Mesendoderm (in vitro differentiated cells): ENCODE data around the gene CAPN8.

ENCODE experiments used
- DNase-seq: peaks from one replicate; pipeline ENCODE4 v3.0.0; 2013
- H2AK5ac ChIP-seq: 2 replicates; pipeline ENCODE4 v1.6.1; 2013; ENCODE audit warnings: low read length, inconsistent platforms
- H2BK120ac ChIP-seq: 2 replicates; pipeline ENCODE4 v1.6.1; 2013; ENCODE audit warnings: low read depth, mild to moderate bottlenecking, low read length, moderate library complexity, mixed read lengths
- H2BK15ac ChIP-seq: replicated peaks from 2 replicates; pipeline ENCODE4 v1.6.1; 2013; ENCODE audit warnings: low read depth, mild to moderate bottlenecking, moderate library complexity
- H2BK5ac ChIP-seq: 2 replicates; pipeline ENCODE4 v1.6.1; 2013; ENCODE audit warnings: low read length, inconsistent platforms
- H3K18ac ChIP-seq: 2 replicates; pipeline ENCODE4 v1.6.1; 2013; ENCODE audit warnings: mild to moderate bottlenecking, low read length, mixed read lengths
- H3K23ac ChIP-seq: one replicate; pipeline ENCODE4 v1.6.1; 2013; ENCODE audit warnings: low read length
- H3K27ac ChIP-seq: 2 replicates; pipeline ENCODE4 v1.5.1; 2013; ENCODE audit warnings: low read depth, mild to moderate bottlenecking, inconsistent platforms, low read length, moderate library complexity
- H3K27me3 ChIP-seq: 2 replicates; pipeline ENCODE4 v1.6.1; 2013; ENCODE audit warnings: low read length, control low read depth, mild to moderate bottlenecking, inconsistent platforms; ENCODE audit not compliant: insufficient read depth, poor library complexity
- H3K36me3 ChIP-seq: 2 replicates; pipeline ENCODE4 v1.6.1; 2013; ENCODE audit warnings: low read length, inconsistent platforms; ENCODE audit not compliant: control insufficient read depth, insufficient read depth
- H3K4ac ChIP-seq: one replicate; pipeline ENCODE4 v1.6.1; 2013; ENCODE audit warnings: low read depth, mild to moderate bottlenecking, low read length, moderate library complexity
- H3K4me1 ChIP-seq: 2 replicates; pipeline ENCODE4 v1.6.1; 2013; ENCODE audit warnings: low read depth, low read length, inconsistent platforms; ENCODE audit not compliant: control insufficient read depth
- H3K4me2 ChIP-seq: 2 replicates; pipeline ENCODE4 v1.6.1; 2013; ENCODE audit warnings: low read length
- H3K4me3 ChIP-seq: 2 replicates; pipeline ENCODE4 v1.5.1; 2013; ENCODE audit warnings: mild to moderate bottlenecking, low read length
- H3K56ac ChIP-seq: one replicate; pipeline ENCODE4 v1.6.1; 2013; ENCODE audit warnings: low read length
- H3K79me1 ChIP-seq: 2 replicates; pipeline ENCODE4 v1.6.1; 2013; ENCODE audit warnings: low read length, inconsistent platforms
- H3K79me2 ChIP-seq: 2 replicates; pipeline ENCODE4 v1.6.1; 2013; ENCODE audit warnings: mild to moderate bottlenecking, low read length; ENCODE audit not compliant: control insufficient read depth, insufficient read depth
- H3K9ac ChIP-seq: 2 replicates; pipeline ENCODE4 v1.6.1; 2013; ENCODE audit warnings: low read length, inconsistent platforms
- H4K5ac ChIP-seq: one replicate; pipeline ENCODE4 v1.6.1; 2013; ENCODE audit warnings: low read length
- H4K8ac ChIP-seq: one replicate; pipeline ENCODE4 v1.6.1; 2013; ENCODE audit warnings: low read depth, mild to moderate bottlenecking, control low read depth, low read length, moderate library complexity
- WGBS: extraction: QIAGEN DNeasy Blood & Tissue Kit; methylation state at CpG from one replicate; pipeline ENCODE4 v1.1.7; 2013; ENCODE audit warnings: low lambda C conversion rate, missing lambda C conversion rate; ENCODE audit not compliant: insufficient coverage; ENCODE audit errors: extremely low coverage; 5-methylcytosine and 5-hydroxymethylcytosine counted together

Gene CAPN8

GRCh38 chr1:223631956-223632355 is 33.5 kb downstream of the CAPN8 start:
- Histone ChIP-seq H3K56ac (no peak overlapping the region), H2BK5ac (no peak overlapping the region), H3K18ac (no peak overlapping the region), H3K4me2 (no peak overlapping the region), H3K27ac (no peak overlapping the region), H3K79me1 (no peaks in the 10 kb centered on the region), H2BK15ac (no peak overlapping the region), H2AK5ac (no peak overlapping the region), H3K23ac (no peak overlapping the region), H3K27me3 (no peaks in the 10 kb centered on the region), H4K5ac (no peak overlapping the region), H3K4me3 (no peak overlapping the region), H2BK120ac (no peak overlapping the region), H3K36me3 (no peaks in the 10 kb centered on the region), H3K4ac (no peak overlapping the region), H4K8ac (no peak overlapping the region), H3K4me1 (no peaks in the 10 kb centered on the region), H3K79me2 (no peaks in the 10 kb centered on the region), H3K9ac (no peak overlapping the region)
- DNase-seq, result no peak
- WGBS, result no CpG with 5 or more reads among the region's 6 CpGs

GRCh38 chr1:223631473-223631872 is 34.0 kb downstream of the CAPN8 start:
- WGBS, result no CpG with 5 or more reads among the region's 2 CpGs

DNA sequence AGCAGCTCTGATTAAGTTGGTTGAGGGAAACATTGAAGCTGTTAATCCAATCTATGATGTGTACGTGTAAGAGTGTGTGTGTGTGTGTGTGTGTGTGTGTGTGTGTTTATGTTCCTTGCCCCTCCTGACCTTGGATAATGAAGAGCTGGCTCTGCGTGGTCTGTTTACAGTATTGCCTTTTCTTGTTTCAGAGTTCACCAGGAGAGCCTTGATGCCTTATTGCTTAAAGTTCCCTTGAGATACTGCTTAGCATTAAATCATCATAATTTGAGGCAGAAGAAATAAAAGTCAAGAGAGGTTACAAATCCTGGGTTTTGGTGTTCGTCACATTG is 36.4 kb downstream of the CAPN8 start:
- H3K36me3 ChIP-seq, result no peaks in the 10 kb centered on the region
- no peak overlapping the region for H2BK15ac ChIP-seq
- no peak overlapping the region for H2BK5ac ChIP-seq
- no peaks in the 10 kb centered on the region for H3K27me3 ChIP-seq
- no peaks in the 10 kb centered on the region for H3K79me2 ChIP-seq
- H3K18ac ChIP-seq, result no peak overlapping the region
- H3K56ac ChIP-seq, result no peak overlapping the region
- no peak overlapping the region for H2BK120ac ChIP-seq
- H3K23ac ChIP-seq, result no peak overlapping the region
- no peak for DNase-seq
- no peak overlapping the region for H4K5ac ChIP-seq
- H4K8ac ChIP-seq, result no peak overlapping the region
- no peak overlapping the region for H3K27ac ChIP-seq
- H3K4me3 ChIP-seq, result no peak overlapping the region
- no CpG with 5 or more reads among the region's 3 CpGs for WGBS
- H3K4ac ChIP-seq, result no peak overlapping the region
- no peak overlapping the region for H3K4me2 ChIP-seq
- no peak overlapping the region for H2AK5ac ChIP-seq
- no peaks in the 10 kb centered on the region for H3K4me1 ChIP-seq
- H3K79me1 ChIP-seq, result no peaks in the 10 kb centered on the region
- no peak overlapping the region for H3K9ac ChIP-seq

More at GRCh38 chr1:223631473-223631872, 34.0 kb downstream of the CAPN8 start:
- H4K8ac ChIP-seq, result no peak overlapping the region
- no peak overlapping the region for H2AK5ac ChIP-seq
- H3K4me1 ChIP-seq, result no peaks in the 10 kb centered on the region
- no peaks in the 10 kb centered on the region for H3K79me1 ChIP-seq
- no peaks in the 10 kb centered on the region for H3K36me3 ChIP-seq
- no peak overlapping the region for H3K23ac ChIP-seq
- no peak overlapping the region for H4K5ac ChIP-seq
- H3K4me2 ChIP-seq, result no peak overlapping the region
- H3K27me3 ChIP-seq, result no peaks in the 10 kb centered on the region
- no peak overlapping the region for H2BK5ac ChIP-seq
- no peak overlapping the region for H2BK120ac ChIP-seq
- H3K9ac ChIP-seq, result no peak overlapping the region
- H3K56ac ChIP-seq, result no peak overlapping the region
- H3K4ac ChIP-seq, result no peak overlapping the region
- no peak overlapping the region for H3K27ac ChIP-seq
- DNase-seq, result no peak
- no peak overlapping the region for H3K18ac ChIP-seq
- no peaks in the 10 kb centered on the region for H3K79me2 ChIP-seq
- H2BK15ac ChIP-seq, result no peak overlapping the region
- no peak overlapping the region for H3K4me3 ChIP-seq

DNA sequence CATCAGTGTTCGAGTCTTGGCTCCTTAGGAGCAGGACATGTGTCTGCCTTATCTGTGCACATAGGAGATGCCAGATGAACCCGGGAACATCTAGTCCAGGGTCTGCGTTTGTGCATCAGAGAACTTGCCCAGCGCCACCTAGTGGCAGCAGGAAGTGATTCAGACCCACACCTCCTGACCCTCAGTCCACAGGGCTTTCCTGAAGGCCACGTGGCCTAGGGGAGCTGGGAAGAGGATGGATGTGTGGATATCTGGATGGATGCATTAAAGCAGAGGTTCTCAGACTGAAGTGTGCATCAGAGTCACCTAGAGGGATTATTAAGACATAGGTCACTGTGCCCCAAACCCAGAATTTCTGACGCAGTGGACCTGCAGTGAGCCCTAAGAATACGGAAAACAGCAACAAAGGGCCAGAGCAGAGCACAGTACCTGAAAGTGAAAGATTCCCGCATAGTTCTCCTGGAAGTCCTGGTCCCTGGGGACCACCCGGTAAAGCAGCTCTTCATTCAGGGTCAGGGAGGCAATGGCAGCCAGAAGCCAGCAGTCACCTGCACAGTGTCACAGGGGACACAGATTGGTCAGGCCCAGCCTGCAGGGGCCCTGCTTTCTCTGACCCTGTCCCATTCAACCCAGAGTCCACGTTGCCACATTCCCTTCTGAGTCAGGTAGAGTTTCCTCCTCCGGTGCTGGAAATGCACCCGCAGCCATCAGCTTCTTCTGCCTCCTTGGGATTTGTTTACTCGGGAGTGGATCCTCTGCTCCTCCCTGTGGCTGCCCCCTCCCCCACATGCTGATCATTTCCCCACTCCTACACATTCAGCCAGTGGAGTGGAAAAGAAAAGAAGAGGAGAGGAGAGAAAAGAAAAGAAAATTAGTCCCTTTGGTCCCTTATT is 37.0 kb downstream of the CAPN8 start:
- no peak overlapping the region for H3K18ac ChIP-seq
- H2AK5ac ChIP-seq, result no peak overlapping the region
- no peaks in the 10 kb centered on the region for H3K36me3 ChIP-seq
- no peak overlapping the region for H2BK15ac ChIP-seq
- H3K4me2 ChIP-seq, result no peak overlapping the region
- H2BK120ac ChIP-seq, result no peak overlapping the region
- H3K4me3 ChIP-seq, result no peak overlapping the region
- H3K79me2 ChIP-seq, result no peaks in the 10 kb centered on the region
- H4K8ac ChIP-seq, result no peak overlapping the region
- no peaks in the 10 kb centered on the region for H3K4me1 ChIP-seq
- H3K79me1 ChIP-seq, result no peaks in the 10 kb centered on the region
- whole genome bisulfite sequencing, result no CpG with 5 or more reads among the region's 13 CpGs
- no peaks in the 10 kb centered on the region for H3K27me3 ChIP-seq
- H3K56ac ChIP-seq, result no peak overlapping the region
- no peak overlapping the region for H3K23ac ChIP-seq
- no peak overlapping the region for H2BK5ac ChIP-seq
- H3K9ac ChIP-seq, result no peak overlapping the region
- H3K27ac ChIP-seq, result no peak overlapping the region
- no peak overlapping the region for H4K5ac ChIP-seq
- peak; percentile 79 for DNase-seq
- no peak overlapping the region for H3K4ac ChIP-seq

- no peak overlapping the region for H3K4ac ChIP-seq
- H4K8ac ChIP-seq, result no peak overlapping the region
- no peak overlapping the region for H3K9ac ChIP-seq
- no peaks in the 10 kb centered on the region for H3K4me1 ChIP-seq
- H3K79me2 ChIP-seq, result no peaks in the 10 kb centered on the region
- H3K23ac ChIP-seq, result no peak overlapping the region
- no peaks in the 10 kb centered on the region for H3K36me3 ChIP-seq
- no peak overlapping the region for H3K56ac ChIP-seq
- H2AK5ac ChIP-seq, result no peak overlapping the region
- H3K27me3 ChIP-seq, result no peaks in the 10 kb centered on the region
- no peak overlapping the region for H3K4me3 ChIP-seq
- no peak overlapping the region for H3K4me2 ChIP-seq
- H3K18ac ChIP-seq, result no peak overlapping the region
- DNase-seq, result no peak
- H2BK5ac ChIP-seq, result no peak overlapping the region
- H2BK120ac ChIP-seq, result no peak overlapping the region
- no peaks in the 10 kb centered on the region for H3K79me1 ChIP-seq
- H3K27ac ChIP-seq, result no peak overlapping the region
- no peak overlapping the region for H2BK15ac ChIP-seq
- WGBS, result no CpG with 5 or more reads among the region's 17 CpGs
- no peak overlapping the region for H4K5ac ChIP-seq
Measured at GRCh38 chr1:223622132-223622842, 43.2 kb downstream of the CAPN8 start.
